HCT116 (cell line): ENCODE measurements around the gene FAM193A. TPM values are rescaled to one million over a fixed set of nuclear protein-coding genes. Genes with fewer than 3 reads are reported as not detected.

Experiments
- ATAC-seq: fragments of 200-7000 bp; cut with Tn5 transposase; 2 replicates; pipeline ENCODE4 v1.9.1; 2020; ENCODE audit warnings: mild to moderate bottlenecking, moderate library complexity
- BruUV-seq: library from RNA; stranded (reverse); fragments of 400-500 nt; replicated peaks from 2 replicates; lab custom pipeline; 2021; lab: Mats Ljungman, UMichigan
- CTCF ChIA-PET: fragments of 300-600 bp; sonication (Branson Sonifier 250); formaldehyde crosslinking; loops from one replicate; lab custom pipeline; 2021; ENCODE audit warnings: antibody characterized with exemption; lab: Charles Lee
- POLR2A ChIA-PET: fragments of 300-600, 350-600 bp; sonication (Branson Sonifier 250); formaldehyde crosslinking; loops from one replicate; lab custom pipeline; 2021; ENCODE audit warnings: antibody characterized with exemption; lab: Charles Lee
- RAD21 ChIA-PET, 2 experiments: fragments of 300-600 bp; sonication (Branson Sonifier 250); formaldehyde crosslinking; loops; one replicate each; lab custom pipeline; 2023; ENCODE audit warnings: low total read pairs in 2 of 2; ENCODE audit not compliant: uncharacterized antibody in 2 of 2, unreplicated experiment in 2 of 2, low non-redundant PET in 1 of 2; lab: Charles Lee
- DNase-seq: peaks from one replicate; pipeline ENCODE4 v3.0.0-alpha.2; 2010; ENCODE audit warnings: low read depth, low spot score
- H2AFZ ChIP-seq: fragments of 200-600 bp; shearing (Covaris generic), sonication (generic); 2 replicates; pipeline ENCODE4 v1.6.1; 2017; ENCODE audit warnings: low read depth, mixed run types, mixed read lengths, antibody characterized with exemption, low read length; ENCODE audit not compliant: poor library complexity, severe bottlenecking
- H3K27ac ChIP-seq: 2 replicates; pipeline ENCODE4 v1.5.1; 2012; ENCODE audit warnings: low read depth, low read length
- H3K27me3 ChIP-seq: fragments of 200-600 bp; sonication (generic); 2 replicates; pipeline ENCODE4 v1.6.1; 2016; ENCODE audit warnings: mixed run types, low read length, mixed read lengths; ENCODE audit not compliant: insufficient read depth
- H3K36me3 ChIP-seq, 2 experiments: fragments of 200-500 bp in 1 of 2; fragments of 200-600 bp in 1 of 2; sonication (Bioruptor generic) in 1 of 2; sonication (generic) in 1 of 2; 2 replicates each; pipeline versions ENCODE4 v1.5.1 to v1.6.1; 2014 to 2016; ENCODE audit warnings: low read length in 2 of 2, inconsistent platforms in 1 of 2, mixed read lengths in 1 of 2, mixed run types in 1 of 2; ENCODE audit not compliant: insufficient read depth in 2 of 2, control insufficient read depth in 1 of 2
- H3K4me1 ChIP-seq, 2 experiments: fragments of 200-600 bp in 1 of 2; sonication (generic) in 1 of 2; 2 replicates each; pipeline versions ENCODE4 v1.5.1 to v1.6.1; 2012 to 2017; ENCODE audit warnings: low read length in 2 of 2, inconsistent platforms in 1 of 2, mild to moderate bottlenecking in 1 of 2, mixed read lengths in 1 of 2, mixed run types in 1 of 2, moderate library complexity in 1 of 2; ENCODE audit not compliant: insufficient read depth in 2 of 2, control insufficient read depth in 1 of 2
- H3K4me2 ChIP-seq: fragments of 200-600 bp; sonication (generic); 2 replicates; pipeline ENCODE4 v1.6.1; 2017; ENCODE audit warnings: mixed run types, low read length, mixed read lengths
- H3K4me3 ChIP-seq, 2 experiments: fragments of 200-600 bp in 1 of 2; sonication (generic) in 1 of 2; replicated peaks in 1 of 2; 2 replicates each; pipeline ENCODE4 v1.5.1; 2011 to 2016; ENCODE audit warnings: low read length in 2 of 2, control low read depth in 1 of 2, low read depth in 1 of 2, mild to moderate bottlenecking in 1 of 2, mixed read lengths in 1 of 2, mixed run types in 1 of 2
- H3K79me2 ChIP-seq: fragments of 200-600 bp; sonication (generic); 2 replicates; pipeline ENCODE4 v1.6.1; 2017; ENCODE audit warnings: mild to moderate bottlenecking, mixed run types, low read length, moderate library complexity, mixed read lengths; ENCODE audit not compliant: insufficient read depth
- H3K9ac ChIP-seq: fragments of 200-600 bp; sonication (generic); 2 replicates; pipeline ENCODE4 v1.6.1; 2016; ENCODE audit warnings: low read length, mixed read lengths
- H3K9me2 ChIP-seq: fragments of 200-600 bp; sonication (generic), shearing (Covaris generic); 2 replicates; pipeline ENCODE4 v1.6.1; 2017; ENCODE audit warnings: mixed run types, mild to moderate bottlenecking, moderate library complexity; ENCODE audit not compliant: insufficient read depth
- H3K9me3 ChIP-seq, 2 experiments: fragments of 200-500 bp in 1 of 2; fragments of 200-600 bp in 1 of 2; sonication (Bioruptor generic) in 1 of 2; sonication (generic) in 1 of 2; 2 replicates each; pipeline ENCODE4 v1.6.1; 2014 to 2017; ENCODE audit warnings: low read length in 2 of 2, mixed read lengths in 2 of 2, inconsistent platforms in 1 of 2, low read depth in 1 of 2, mild to moderate bottlenecking in 1 of 2, mixed run types in 1 of 2, moderate library complexity in 1 of 2; ENCODE audit not compliant: control insufficient read depth in 1 of 2, insufficient read depth in 1 of 2
- H4K20me1 ChIP-seq: fragments of 200-600 bp; sonication (generic), shearing (Covaris generic); 2 replicates; pipeline ENCODE4 v1.6.1; 2017; ENCODE audit warnings: mixed run types, mild to moderate bottlenecking, moderate library complexity; ENCODE audit not compliant: insufficient read depth
- CEBPB ChIP-seq: IDR thresholded peaks from 2 replicates; pipeline ENCODE4 v1.6.1; 2012; ENCODE audit warnings: low read depth
- CTCF ChIP-seq, 3 experiments: fragments of 200-600 bp in 1 of 3; sonication (generic) in 1 of 3; IDR thresholded peaks in 2 of 3; conservative IDR thresholded peaks in 1 of 3; 2 replicates each; pipeline ENCODE4 v1.5.1; 2012 to 2017; ENCODE audit warnings: low read depth in 2 of 3, low read length in 2 of 3, antibody characterized with exemption in 1 of 3, borderline replicate concordance in 1 of 3, control low read depth in 1 of 3, mild to moderate bottlenecking in 1 of 3, mixed read lengths in 1 of 3, mixed run types in 1 of 3, moderate library complexity in 1 of 3; ENCODE audit not compliant: insufficient read depth in 1 of 3
- MAX ChIP-seq: IDR thresholded peaks from 2 replicates; pipeline ENCODE4 v1.6.1; 2012
- SRF ChIP-seq: IDR thresholded peaks from 2 replicates; pipeline ENCODE4 v1.6.1; 2012; ENCODE audit warnings: low read depth
- TCF7L2 ChIP-seq: IDR thresholded peaks from 2 replicates; pipeline ENCODE4 v1.7.0; 2011; ENCODE audit warnings: borderline replicate concordance, inconsistent platforms; ENCODE audit not compliant: insufficient read depth, insufficient read length; ENCODE audit errors: extremely low read depth
- ZFX ChIP-seq: fragments of 450-650 bp; IDR thresholded peaks from 2 replicates; pipeline ENCODE4 v1.6.1; 2017
- intact Hi-C: fragments of 100-400 bp; cut with micrococcal nuclease; formaldehyde crosslinking; loops from 2 replicates; pipeline ENCODE4 v1.10.0; 2022
- total RNA-seq: library from RNA; stranded (reverse); gene quantifications from one replicate; pipeline ENCODE4 v1.2.1, GENCODE V29; 2021; ENCODE audit not compliant: unreplicated experiment

Gene FAM193A
- total RNA-seq, 1 experiment from 2014 or later = 15.7 TPM

DNA sequence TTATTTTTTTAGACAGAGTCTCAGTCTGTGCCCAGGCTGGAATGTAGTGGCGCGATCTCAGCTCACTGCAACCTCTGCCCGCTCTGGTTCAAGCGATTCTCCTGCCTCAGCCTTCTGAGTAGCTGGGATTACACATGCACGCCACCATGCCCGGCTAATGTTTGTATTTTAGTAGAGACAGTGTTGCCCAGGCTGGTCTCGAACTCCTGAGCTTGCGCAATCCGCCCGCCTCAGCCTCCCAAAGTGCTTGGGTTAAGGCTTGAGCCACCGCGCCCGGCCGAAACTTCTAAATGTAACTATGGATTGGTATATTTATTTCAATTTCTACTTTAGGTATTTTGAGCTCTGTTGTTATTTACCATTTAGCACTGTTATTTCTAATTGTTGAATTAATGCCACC is 79.4 kb downstream of the FAM193A start:
- POLR2A ChIA-PET = no interaction called here
- no peak for ATAC-seq

More for the DNA sequence above, 79.4 kb downstream of the FAM193A start:
- Histone ChIP-seq H3K36me3 (no peaks in the 10 kb centered on the region), H3K9me3 (no peaks in the 10 kb centered on the region), H3K4me3 (no peak overlapping the region), H4K20me1 (peaks cover 18% of the 10 kb centered on the region; the same call in 1 of the 2 replicates), H3K27me3 (no peaks in the 10 kb centered on the region), H3K4me1 (no peaks in the 10 kb centered on the region), H3K9me2 (no peaks in the 10 kb centered on the region), H3K9ac (no peak overlapping the region), H3K27ac (no peak overlapping the region), H3K79me2 (peaks cover 87% of the 10 kb centered on the region), H2AFZ (no peak overlapping the region), H3K4me2 (no peak overlapping the region)
- no TSS peak for BruUV-seq
- intact Hi-C loops = no loop called here
- no peak for DNase-seq
- CTCF ChIA-PET = no interaction called here
- RAD21 ChIA-PET = no interaction called here
- no peak for TF ChIP-seq SRF
- TF ChIP-seq TCF7L2 = no peak
- TF ChIP-seq ZFX = no peak
- no peak for TF ChIP-seq CTCF (IDR thresholded peaks at IDR 0.05 in 2 of 3, conservative IDR thresholded peaks at IDR 0.05 in 1 of 3; ENCODE audit: borderline replicate concordance in 1 of 3, insufficient read depth in 1 of 3, low read depth in 2 of 3, low read length in 2 of 3)
- no peak for TF ChIP-seq MAX
- no peak for TF ChIP-seq CEBPB
- TF ChIP-seq, all 23 proteins: peak for 0
